OCI-LY1 (cell line): Measurements from ENCODE around the gene PABPC4L.
"Not testable (repeated sequence)": the region's sequence is repeated elsewhere in the genome, so short reads cannot be mapped to it uniquely, and the experiment has no call there.

Experiments used
- H2AFZ ChIP-seq: fragments of 200-600 bp; sonication (generic), shearing (Covaris generic); 2 replicates; pipeline ENCODE4 v1.6.0; 2014; ENCODE audit warnings: antibody characterized with exemption, mild to moderate bottlenecking, low read length
- H3F3A ChIP-seq: fragments of 200-600 bp; sonication (generic), shearing (Covaris generic); 2 replicates; pipeline ENCODE4 v1.6.0; 2014; ENCODE audit warnings: mild to moderate bottlenecking, antibody characterized with exemption, low read length, moderate library complexity; ENCODE audit not compliant: insufficient read depth
- H3K27ac ChIP-seq: fragments of 200-600 bp; sonication (generic); 2 replicates; pipeline ENCODE4 v1.5.1; 2014; ENCODE audit warnings: low read length, mixed run types, mild to moderate bottlenecking, low read depth; ENCODE audit not compliant: poor library complexity, severe bottlenecking
- H3K27me3 ChIP-seq: fragments of 200-600 bp; sonication (generic); 2 replicates; pipeline ENCODE4 v1.6.0; 2014; ENCODE audit warnings: antibody characterized with exemption, mild to moderate bottlenecking, low read length, moderate library complexity; ENCODE audit not compliant: insufficient read depth
- H3K36me3 ChIP-seq: fragments of 200-600 bp; sonication (generic); 2 replicates; pipeline ENCODE4 v1.6.1; 2014; ENCODE audit warnings: mild to moderate bottlenecking, antibody characterized with exemption, low read length, moderate library complexity, mixed read lengths; ENCODE audit not compliant: insufficient read depth
- H3K4me1 ChIP-seq: fragments of 200-600 bp; sonication (generic); 2 replicates; pipeline ENCODE4 v1.5.1; 2014; ENCODE audit warnings: mild to moderate bottlenecking, low read length, moderate library complexity; ENCODE audit not compliant: insufficient read depth, severe bottlenecking
- H3K4me2 ChIP-seq: fragments of 200-600 bp; sonication (generic), shearing (Covaris generic); 2 replicates; pipeline ENCODE4 v1.6.1; 2014; ENCODE audit warnings: low read length
- H3K4me3 ChIP-seq: fragments of 200-600 bp; sonication (generic); 2 replicates; pipeline ENCODE4 v1.5.1; 2014; ENCODE audit warnings: low read length, low read depth, mild to moderate bottlenecking, mixed read lengths; ENCODE audit not compliant: poor library complexity, severe bottlenecking
- H3K79me2 ChIP-seq: fragments of 200-600 bp; shearing (Covaris generic); 2 replicates; pipeline ENCODE4 v1.6.1; 2016; ENCODE audit warnings: mixed run types, low read length, mixed read lengths; ENCODE audit not compliant: insufficient read depth
- H3K9ac ChIP-seq: fragments of 200-600 bp; sonication (generic), shearing (Covaris generic); 2 replicates; pipeline ENCODE4 v1.6.1; 2014; ENCODE audit warnings: mild to moderate bottlenecking, low read length, mixed read lengths
- H3K9me2 ChIP-seq: fragments of 200-600 bp; sonication (generic), shearing (Covaris generic); 2 replicates; pipeline ENCODE4 v1.6.1; 2014; ENCODE audit warnings: low read depth, mild to moderate bottlenecking, low read length, mixed read lengths
- H3K9me3 ChIP-seq: fragments of 200-600 bp; shearing (Covaris generic); 2 replicates; pipeline ENCODE4 v1.6.1; 2014; ENCODE audit warnings: low read length, mixed read lengths
- H4K20me1 ChIP-seq: fragments of 200-600 bp; sonication (generic), shearing (Covaris generic); 2 replicates; pipeline ENCODE4 v1.6.0; 2016; ENCODE audit warnings: mild to moderate bottlenecking, low read length; ENCODE audit not compliant: insufficient read depth
- CTCF ChIP-seq: fragments of 200-600 bp; sonication (generic), shearing (Covaris generic); IDR thresholded peaks from 2 replicates; pipeline ENCODE4 v1.5.1; 2017; ENCODE audit warnings: mild to moderate bottlenecking, antibody characterized with exemption, low read length, moderate library complexity, mixed read lengths
- EZH2 ChIP-seq: fragments of 200-600 bp; sonication (generic), shearing (Covaris generic); IDR thresholded peaks from 2 replicates; pipeline ENCODE4 v1.8.0; 2017; ENCODE audit warnings: borderline replicate concordance, mixed run types, mild to moderate bottlenecking, antibody characterized with exemption, low read length, moderate library complexity, mixed read lengths

Gene PABPC4L

GRCh38 chr4:134216411-134216810 is 14.8 kb upstream of the PABPC4L start:
- no peaks in the 10 kb centered on the region for H3K36me3 ChIP-seq
- H3K9ac ChIP-seq = no peak overlapping the region
- H3K27me3 ChIP-seq = no peaks in the 10 kb centered on the region
- H3K79me2 ChIP-seq = no peaks in the 10 kb centered on the region
- no peak overlapping the region for H3K4me3 ChIP-seq
- H3K9me3 ChIP-seq = no peaks in the 10 kb centered on the region
- no peaks in the 10 kb centered on the region for H3F3A ChIP-seq
- no peak overlapping the region for H3K27ac ChIP-seq
- H3K4me1 ChIP-seq = no peaks in the 10 kb centered on the region
- H3K9me2 ChIP-seq = no peaks in the 10 kb centered on the region
- no peak overlapping the region for H3K4me2 ChIP-seq
- TF ChIP-seq EZH2 (no peak), CTCF (no peak)
- no peak overlapping the region for H2AFZ ChIP-seq
- H4K20me1 ChIP-seq = no peaks in the 10 kb centered on the region

GRCh38 chr4:134215620-134216344 is 14.2 kb upstream of the PABPC4L start:
- TF ChIP-seq EZH2 = no peak
- TF ChIP-seq CTCF = no peak
- Histone ChIP-seq H3K9ac (no peak overlapping the region), H4K20me1 (no peaks in the 10 kb centered on the region), H3K27me3 (no peaks in the 10 kb centered on the region), H3F3A (no peaks in the 10 kb centered on the region), H2AFZ (no peak overlapping the region), H3K9me3 (no peaks in the 10 kb centered on the region), H3K4me3 (no peak overlapping the region), H3K27ac (no peak overlapping the region), H3K4me2 (no peak overlapping the region), H3K36me3 (no peaks in the 10 kb centered on the region), H3K9me2 (no peaks in the 10 kb centered on the region), H3K4me1 (no peaks in the 10 kb centered on the region), H3K79me2 (no peaks in the 10 kb centered on the region)

GRCh38 chr4:134207955-134208354 is 6.4 kb upstream of the PABPC4L start:
- not testable (repeated sequence) for H3K9me3 ChIP-seq, H3K27me3 ChIP-seq, H3K4me1 ChIP-seq, H3F3A ChIP-seq, H3K4me3 ChIP-seq, H4K20me1 ChIP-seq, H3K79me2 ChIP-seq, H3K9ac ChIP-seq, H3K9me2 ChIP-seq, H3K4me2 ChIP-seq, H3K36me3 ChIP-seq, H2AFZ ChIP-seq, H3K27ac ChIP-seq
